Measurements from ENCODE around the gene GLIS1.

GRCh38 chr1:53546409-53547155, 192.4 kb downstream of the GLIS1 start:
- TF ChIP-seq MXI1 (conservative IDR thresholded peaks at IDR 0.05; ENCODE audit: poor library complexity, severe bottlenecking) (no peak), CTCF (IDR thresholded peaks at IDR 0.05; ENCODE audit: poor library complexity, severe bottlenecking) (no peak), EP300 (conservative IDR thresholded peaks at IDR 0.05; ENCODE audit: poor library complexity, severe bottlenecking) (no peak), RAD21 (conservative IDR thresholded peaks at IDR 0.05) (no peak), EZH2 (IDR thresholded peaks at IDR 0.05; ENCODE audit: borderline replicate concordance, insufficient read depth, low read length, poor library complexity, severe bottlenecking) (no peak)
- TF ChIP-seq, protein P1, sequence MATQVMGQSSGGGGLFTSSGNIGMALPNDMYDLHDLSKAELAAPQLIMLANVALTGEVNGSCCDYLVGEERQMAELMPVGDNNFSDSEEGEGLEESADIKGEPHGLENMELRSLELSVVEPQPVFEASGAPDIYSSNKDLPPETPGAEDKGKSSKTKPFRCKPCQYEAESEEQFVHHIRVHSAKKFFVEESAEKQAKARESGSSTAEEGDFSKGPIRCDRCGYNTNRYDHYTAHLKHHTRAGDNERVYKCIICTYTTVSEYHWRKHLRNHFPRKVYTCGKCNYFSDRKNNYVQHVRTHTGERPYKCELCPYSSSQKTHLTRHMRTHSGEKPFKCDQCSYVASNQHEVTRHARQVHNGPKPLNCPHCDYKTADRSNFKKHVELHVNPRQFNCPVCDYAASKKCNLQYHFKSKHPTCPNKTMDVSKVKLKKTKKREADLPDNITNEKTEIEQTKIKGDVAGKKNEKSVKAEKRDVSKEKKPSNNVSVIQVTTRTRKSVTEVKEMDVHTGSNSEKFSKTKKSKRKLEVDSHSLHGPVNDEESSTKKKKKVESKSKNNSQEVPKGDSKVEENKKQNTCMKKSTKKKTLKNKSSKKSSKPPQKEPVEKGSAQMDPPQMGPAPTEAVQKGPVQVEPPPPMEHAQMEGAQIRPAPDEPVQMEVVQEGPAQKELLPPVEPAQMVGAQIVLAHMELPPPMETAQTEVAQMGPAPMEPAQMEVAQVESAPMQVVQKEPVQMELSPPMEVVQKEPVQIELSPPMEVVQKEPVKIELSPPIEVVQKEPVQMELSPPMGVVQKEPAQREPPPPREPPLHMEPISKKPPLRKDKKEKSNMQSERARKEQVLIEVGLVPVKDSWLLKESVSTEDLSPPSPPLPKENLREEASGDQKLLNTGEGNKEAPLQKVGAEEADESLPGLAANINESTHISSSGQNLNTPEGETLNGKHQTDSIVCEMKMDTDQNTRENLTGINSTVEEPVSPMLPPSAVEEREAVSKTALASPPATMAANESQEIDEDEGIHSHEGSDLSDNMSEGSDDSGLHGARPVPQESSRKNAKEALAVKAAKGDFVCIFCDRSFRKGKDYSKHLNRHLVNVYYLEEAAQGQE (IDR thresholded peaks at IDR 0.05; ENCODE audit: borderline replicate concordance) = no peak

All from neural cell (in vitro differentiated cells).